GM18868 (cell line): ENCODE measurements around the gene GLI2.

Experiments
- ATAC-seq: cut with Tn5 transposase; IDR thresholded peaks from one replicate; pipeline ENCODE4 v1.9.1; 2021; ENCODE audit warnings: mild to moderate bottlenecking, moderate library complexity; ENCODE audit not compliant: unreplicated experiment

Gene GLI2

DNA sequence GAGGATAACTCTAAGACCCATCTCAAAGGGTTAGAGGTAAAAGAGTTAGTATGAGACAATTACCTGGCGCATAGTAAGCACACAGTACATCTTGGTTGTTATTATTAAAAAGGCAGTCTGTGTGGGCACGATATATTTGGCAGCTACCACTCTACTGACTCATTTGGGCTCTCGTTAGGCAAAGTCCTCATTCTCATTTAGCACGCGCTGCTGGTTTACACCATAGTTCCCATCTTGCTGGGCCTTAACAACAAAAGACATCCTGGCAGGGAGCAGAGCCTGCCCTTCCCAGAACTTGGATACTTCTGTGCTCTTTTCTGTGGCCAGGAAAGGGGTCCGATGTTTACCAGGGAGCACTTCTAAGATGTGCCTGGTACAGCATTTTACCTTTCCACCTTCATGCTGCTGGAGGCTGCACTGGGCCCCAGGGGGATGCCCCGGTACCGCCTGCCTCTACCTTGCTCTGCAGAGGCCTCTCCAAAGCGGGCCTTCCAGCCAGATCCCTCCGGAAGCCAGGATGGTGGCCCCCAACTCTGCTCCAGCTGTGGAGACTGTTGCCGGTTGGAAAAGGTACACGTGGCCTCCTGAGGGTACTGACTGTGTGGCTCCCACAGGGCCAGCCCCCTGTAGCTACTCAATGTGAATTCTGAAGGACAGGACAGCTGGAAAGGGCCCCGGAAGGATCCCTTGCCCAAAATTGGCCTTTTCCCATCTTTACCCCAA lies 15.0 kb downstream of the GLI2 start:
- no peak for ATAC-seq

DNA sequence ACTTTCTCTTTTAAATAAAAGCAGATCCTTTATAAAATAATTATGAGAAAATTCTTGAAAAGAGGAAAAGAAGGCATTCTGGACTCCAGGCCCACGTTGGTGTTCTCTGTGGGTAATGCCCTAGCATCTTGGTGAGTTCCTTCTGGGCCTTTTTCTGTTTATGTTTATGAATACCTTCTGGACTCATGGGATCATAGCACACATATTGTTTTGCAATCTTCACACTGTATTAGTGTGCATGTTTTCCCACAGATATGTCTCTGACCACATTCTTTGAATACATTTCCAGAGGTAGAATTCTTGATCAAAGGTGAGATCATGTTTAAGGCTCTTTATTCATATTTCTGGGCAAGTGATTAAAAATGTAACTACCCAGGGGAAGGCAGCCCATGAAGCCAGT lies 15.9 kb downstream of the GLI2 start:
- ATAC-seq: no peak

DNA sequence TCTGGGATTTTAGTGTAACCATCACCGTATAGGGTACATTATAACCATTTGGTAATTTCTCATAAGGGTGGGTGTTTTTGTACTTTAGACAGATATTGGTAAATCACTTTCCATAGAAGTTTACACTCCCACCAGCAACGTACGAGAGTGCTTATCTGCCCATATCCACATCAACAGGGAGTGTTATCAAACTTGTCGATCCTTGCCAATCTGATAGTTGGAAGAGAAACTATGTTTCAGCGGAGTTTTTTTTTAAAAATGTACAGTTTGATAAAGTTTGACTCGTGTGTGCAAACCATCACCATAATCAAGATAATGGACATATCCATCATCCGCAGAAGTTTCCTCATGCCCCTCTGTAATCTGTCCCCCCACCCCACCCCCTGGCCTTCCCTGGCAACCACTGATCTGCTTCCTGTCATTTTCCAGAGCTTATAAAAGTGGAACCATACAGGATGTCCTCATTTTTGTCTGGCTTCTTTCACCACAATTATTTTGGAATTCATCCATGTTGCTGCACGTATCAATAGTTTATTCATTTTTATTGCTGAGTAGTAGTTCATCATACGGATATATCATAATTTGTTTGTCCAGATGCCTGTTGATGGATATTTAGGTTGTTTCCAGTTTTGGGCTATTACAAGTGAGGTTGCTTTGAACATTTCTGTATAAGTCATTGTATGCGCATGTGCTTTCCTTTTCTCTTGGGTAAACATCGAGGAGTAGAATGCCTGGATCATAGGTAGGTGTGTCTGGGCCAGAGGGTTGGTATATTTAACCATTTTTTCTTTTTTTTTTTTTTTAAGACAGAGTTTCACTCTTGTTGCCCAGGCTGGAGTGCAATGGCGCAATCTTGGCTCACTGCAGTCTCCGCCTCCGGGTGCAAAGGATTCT lies 18.6 kb downstream of the GLI2 start:
- ATAC-seq: no peak

DNA sequence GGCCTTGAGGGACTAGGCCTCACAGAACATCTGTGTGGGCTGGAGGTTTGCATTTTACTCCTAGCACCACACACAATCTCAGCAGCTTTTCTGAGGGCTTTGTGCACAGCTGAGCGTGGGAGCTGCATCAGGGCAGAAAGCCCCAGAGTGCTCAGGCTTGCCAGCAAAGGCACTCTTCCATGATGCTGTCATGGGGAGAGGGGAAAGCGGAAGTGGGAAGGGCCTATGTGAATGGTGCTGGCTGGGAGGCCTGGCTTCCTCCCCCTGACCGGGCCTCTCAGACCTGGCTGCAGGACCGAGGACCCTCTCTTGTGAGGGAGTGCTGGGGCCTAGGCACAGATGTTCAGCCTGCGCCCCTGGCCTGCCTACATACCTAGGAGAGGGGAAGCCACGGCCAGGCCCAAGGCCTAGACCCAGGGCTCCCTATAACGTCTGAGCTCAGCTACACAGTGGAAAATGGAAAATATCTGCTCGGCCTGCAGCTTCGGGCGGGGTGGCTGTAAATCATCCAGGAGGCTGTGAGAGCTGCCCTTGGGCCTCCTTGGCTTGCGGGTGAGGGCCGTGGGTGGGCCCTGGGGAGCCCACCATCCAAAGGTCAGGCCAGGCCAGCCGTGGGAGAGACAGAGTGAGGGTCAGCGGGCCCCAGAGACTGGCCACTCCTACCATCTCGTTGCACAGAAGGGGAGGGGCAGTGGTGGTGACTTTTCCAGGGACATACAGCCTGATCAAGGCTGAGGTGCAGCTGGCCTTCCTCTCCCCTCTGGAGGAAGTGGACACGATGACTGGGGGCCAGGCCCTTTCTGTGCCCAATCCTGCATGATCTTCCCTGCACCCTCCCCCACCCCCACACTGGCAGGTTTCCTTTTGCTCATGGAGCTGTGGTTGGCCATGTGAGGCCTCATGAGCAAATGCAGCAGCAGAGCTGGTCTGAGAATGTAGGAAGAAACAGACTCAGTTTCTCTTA lies 22.8 kb downstream of the GLI2 start:
- no peak for ATAC-seq

DNA sequence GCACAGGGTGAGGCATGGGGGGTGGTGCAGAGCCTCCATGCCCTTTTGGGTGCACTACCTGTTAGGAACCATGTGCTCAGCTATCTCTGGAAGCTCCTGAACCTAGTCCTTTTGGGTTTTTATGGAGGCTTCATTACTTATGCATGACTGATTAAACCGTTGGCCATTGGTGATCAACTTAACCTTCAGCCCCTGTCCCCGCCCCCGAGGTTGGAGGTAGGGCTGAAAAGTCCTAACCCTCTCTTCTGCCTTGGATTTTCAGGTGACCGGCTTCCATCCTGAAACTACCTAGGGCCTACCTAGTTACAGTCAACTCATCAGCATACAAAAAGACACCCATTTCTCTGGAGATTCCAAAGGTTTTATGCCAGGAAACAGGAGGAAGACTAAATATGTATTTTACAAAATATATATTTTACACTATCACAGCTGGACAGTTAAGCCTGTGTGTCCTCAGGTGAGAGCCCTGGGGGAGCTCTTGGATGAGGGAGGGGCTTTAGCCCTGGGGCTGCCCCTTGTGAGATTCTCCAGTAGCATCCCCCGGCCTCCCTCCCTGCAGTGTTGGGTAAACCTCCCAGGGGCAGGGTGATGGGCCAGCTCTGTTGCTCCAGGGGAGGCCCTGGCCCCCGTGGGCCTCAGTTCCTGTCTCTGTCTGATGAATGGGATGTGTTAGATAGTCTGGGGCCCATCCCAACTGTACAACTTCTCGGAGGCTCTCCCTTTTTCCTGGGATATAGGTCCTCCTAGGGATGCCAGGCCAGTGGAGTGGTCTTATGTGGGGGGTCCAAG lies 24.1 kb downstream of the GLI2 start:
- no peak for ATAC-seq

DNA sequence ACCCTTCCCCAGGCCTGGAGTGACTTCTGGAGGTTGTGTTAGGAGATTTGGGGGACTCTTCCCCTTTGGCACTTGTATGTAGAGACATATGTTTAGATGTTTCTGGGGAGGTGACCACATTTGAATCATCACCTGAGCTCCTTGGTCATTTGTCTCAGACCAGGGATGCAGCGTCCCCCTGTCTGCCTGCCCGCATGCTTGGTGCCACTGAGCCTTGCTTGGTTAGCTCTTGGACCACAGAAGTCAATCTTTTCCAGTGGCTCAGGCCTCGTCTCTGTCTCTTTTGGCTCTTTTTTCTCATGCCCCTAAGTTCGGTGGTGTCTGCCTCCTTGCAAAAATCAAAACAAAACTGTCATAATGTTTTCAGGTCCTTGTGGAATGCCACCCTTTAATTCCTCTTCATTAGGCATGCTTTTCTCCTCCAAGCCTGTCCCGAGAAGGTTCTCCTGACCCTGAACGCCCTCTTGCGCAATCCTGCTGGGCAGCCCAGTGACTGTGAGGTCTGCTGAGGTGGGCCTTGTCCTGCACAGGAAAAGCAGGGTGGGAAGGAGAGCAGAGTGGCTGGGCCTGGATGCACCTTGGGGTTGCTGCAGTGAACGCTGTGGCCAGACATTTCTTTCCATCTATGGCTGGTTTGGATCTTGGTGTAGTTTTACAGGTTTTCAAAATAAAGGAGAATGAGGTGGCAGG lies 24.9 kb downstream of the GLI2 start:
- no peak for ATAC-seq

DNA sequence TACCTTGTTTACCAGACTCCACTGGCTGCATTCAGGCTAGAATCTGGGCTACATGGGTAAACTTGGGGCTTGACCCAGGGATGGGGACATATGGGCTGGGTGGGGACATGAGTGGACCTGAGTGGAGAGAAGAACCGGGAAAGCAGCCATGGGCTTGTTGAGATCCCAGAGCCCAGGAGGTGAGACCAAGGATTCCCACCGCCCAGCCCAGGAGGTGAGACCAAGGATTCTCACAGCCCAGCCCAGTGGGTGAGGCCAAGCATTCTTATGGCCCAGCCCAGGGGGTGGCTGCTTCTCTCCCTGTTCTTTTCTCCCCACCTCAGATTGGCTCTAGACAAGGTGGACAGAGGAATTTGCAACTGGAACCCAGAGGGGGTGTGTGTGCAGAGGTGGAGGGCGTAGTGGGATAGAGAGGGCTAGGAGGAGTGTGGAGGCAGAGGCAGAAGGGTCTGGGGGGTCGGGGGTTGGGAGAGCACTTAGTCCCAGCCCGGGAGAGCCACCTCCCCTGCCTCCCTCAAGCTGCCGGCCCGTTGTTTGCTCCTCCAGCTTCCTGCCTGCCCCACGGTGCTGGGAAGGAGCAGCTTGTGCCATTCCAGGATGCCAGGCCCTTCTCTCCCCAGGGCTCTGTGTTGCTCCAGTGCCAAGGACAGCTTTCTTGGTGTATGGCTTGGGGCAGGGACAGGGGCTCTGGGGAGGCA lies 25.6 kb downstream of the GLI2 start:
- ATAC-seq: no peak

DNA sequence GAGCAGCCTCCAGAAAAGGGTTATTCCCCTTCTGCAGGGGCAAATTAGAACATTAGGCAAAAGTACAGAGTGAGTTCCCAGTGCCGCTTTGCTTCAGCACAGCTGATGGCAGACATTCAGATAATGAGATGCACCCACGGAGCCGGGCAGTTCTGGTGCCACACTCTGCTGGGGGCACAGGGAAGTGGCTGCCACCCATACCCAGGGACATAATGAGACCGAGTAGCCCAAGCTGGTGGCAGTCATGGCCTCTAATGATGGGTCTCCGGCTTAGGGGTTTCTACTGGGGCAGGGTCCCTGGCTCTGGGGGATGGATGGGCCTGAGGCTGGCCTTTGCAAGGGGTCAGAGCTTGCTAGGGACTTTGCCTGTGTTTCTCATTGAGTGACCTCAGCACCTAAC lies 26.2 kb downstream of the GLI2 start:
- ATAC-seq: no peak

DNA sequence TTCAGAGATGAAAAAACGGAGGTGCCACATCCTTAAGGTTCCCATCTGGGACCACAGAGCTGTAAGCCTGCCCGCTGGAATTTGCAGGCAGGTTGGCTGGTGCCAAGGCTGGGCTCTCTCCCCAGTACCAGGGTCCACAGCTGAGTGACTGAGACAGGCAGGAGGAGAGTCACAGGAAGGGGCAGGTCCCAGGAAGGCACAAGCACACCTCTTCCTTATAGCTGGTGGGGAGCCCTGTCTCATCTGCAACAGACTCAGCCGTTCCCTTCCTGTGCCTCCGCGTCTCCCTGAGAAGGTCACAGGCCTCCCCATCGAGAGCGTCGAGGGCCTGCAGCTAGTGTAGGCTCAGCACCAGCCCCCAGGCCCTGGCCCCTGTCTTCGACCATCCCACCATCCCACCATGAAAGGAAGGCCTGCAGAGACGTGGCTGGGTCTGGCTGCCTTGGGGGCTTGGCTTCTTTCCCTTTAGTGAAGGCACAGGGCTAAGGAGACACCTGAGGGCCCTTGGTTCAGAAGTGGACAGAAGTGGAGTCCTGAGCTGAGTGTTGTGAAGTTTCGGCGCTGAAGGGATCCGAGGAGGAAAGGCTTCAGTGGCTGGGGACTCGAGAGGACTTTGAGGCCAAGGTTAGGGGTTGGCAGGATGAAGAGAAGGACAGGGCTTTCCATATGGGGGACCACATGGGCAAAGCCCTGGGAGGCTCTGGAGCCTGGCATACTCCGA lies 26.8 kb downstream of the GLI2 start:
- no peak for ATAC-seq

DNA sequence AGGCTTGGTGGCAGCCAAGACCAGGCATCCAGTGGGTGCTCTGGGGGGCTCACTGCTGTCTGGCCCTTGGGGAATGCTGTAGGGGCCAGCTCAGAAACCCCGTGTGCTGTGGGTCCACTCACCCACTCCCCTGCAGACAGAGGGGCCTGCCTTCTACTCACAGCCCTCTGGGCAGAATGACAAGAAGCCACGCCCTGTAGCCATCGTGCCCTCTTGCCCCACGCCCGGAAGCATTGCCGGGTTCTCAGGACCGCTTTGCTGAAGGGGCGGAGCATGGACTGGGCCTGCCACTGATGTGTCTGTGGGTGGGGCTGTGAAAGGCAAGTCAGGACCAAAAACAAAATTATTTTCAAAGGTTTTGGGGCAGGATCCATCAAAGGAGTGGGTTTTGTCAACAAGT lies 27.8 kb downstream of the GLI2 start:
- no peak for ATAC-seq

DNA sequence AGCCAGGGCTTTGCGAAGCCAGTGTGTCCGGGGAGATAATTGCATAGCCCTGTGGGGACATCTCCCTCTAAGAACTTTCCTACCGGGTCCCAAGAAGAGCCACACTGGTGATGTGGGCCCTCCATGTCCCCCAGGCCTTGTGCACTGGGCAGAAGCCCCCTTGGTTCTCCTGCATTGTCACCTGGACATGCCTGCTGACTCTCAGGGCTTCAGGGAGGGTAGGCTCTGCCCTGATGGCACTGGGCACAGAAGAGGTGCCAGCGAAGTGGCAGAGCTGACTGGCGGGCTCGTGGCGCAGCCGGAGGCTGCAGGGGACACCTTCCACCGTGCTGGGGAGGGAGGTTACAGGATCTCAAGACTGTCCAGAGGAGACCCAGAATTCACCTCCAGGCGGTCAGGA lies 28.3 kb downstream of the GLI2 start:
- ATAC-seq: no peak

DNA sequence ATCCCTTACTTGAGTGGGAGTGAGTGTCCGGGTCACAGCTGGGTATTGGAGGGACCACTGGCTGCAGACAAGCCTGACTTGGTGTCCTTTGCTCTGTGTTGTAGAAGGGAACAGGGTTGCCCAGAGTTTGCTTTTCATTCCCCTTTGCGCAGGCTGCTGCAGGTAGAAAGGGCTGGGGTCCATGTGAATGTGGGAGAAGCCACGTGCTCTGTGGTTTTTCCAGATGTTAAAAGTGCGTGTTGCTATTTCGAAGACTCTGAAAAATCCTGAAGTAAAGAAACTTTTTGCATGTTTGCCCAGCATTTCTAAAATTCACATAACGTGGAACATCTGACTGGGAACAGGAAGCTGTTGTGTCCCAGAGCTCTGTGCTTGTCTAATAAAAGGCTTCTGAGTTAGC lies 28.8 kb downstream of the GLI2 start:
- ATAC-seq: no peak

DNA sequence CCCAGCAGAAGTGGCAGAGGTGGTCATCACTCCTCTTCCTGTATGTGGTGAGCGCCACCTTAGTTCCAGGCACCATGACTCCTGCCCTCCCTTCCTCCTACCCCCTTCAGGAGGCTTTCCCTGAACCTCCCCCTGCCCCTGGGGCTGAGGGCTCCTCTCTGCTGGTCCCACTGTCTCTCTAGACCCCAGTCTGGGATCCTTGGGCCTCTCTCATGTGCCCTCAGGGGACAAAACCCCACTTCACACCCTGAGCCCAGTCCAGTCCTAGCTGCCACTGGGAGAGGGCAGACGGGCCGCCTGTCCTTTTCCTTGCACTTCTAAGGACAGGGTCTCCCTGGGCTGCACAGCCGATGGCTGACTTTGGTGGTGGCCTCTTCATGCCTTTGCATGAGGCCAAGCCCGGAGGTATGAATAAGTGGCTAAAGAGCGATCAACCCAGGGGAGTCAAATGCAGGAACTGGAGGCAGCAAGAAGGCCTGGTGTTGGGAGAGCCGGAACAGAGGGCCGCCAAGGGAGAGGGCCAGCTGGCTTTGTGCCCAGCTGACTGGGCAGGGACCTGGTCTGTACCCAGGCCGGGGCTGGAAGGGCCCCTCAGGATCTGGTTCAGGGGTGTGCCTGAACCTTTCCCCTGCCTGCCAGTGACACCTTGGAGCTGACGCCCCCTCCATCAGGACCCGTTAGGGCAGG lies 29.5 kb downstream of the GLI2 start:
- ATAC-seq: no peak

DNA sequence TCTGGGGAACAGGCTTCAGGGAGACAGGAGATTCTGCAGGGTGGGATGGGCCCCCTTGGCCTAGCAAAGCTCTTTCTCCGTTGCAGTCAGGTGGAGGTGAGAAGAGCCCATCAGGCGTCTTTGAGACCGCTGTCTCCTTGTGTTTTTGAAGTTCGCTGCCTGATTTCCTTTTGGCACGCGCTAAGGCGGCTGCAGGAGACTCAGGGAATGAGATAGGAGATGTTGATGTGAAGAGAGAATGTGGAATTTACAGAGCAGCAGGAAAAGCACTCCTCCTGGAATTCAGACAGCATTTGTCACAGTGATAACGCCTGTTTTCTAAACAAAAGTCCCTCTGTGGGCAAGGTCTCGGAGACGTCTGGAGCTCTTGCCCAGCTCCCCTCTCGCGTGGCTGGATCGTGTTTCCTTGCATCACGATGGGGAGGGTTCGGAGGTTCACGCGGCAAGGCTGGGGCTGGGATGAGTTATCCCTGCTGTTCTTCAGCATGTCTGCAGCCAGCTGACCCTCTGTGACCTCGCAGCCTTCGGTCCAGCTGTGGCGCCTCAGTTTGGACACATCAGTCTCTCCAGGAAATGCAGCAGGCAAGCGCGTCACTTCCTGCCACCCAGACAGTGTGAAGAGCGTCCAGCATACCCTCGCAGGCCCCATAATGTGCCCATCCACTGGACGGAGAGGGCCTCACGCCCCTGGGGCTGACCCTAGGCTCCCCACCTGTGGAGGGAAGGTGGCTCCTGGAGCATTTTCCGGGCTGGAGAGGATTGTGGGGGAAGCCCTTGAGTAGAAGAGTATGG lies 30.2 kb downstream of the GLI2 start:
- no peak for ATAC-seq

DNA sequence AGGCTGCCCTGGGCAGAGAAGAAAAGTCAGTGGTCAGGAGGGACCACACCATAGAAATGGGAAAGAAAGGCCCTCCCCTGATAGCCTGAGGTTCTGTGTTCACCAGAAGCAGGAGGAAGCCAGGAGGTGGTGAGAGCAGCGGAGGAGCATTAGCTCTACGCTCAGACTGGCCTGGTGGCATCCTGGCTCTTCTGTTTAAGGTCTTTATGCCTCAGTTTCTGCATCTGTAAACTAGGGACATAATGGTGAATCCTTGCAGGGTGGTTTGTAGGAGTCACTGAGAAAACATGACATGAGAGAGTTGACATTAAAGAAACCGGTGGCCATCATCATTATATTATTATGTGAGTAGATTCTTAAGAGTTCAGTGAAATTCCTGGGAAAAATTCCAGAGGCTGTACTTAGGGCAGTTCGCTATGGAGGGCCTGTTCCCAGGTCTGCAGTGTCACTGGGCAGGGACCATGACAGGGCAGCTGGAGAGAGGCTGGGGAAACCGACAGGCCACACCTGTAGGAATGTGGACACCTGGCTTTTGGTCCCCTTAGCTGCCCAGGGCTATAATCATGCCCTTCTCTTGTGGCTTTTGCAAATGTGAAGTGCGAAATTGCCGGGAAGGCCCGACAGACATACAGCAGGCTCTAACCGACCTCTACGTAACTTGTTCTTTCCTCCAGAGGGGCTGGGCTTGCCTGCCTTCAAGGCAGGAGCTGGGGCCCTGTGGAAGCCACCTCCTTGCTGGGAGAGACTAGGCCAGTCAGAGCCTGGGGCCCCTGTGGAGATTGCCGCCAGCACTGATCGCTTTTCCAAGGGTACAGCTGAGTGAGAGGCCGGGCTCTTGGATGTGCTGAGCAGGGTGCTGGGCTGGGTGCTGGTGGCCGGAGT lies 31.0 kb downstream of the GLI2 start:
- ATAC-seq: no peak

DNA sequence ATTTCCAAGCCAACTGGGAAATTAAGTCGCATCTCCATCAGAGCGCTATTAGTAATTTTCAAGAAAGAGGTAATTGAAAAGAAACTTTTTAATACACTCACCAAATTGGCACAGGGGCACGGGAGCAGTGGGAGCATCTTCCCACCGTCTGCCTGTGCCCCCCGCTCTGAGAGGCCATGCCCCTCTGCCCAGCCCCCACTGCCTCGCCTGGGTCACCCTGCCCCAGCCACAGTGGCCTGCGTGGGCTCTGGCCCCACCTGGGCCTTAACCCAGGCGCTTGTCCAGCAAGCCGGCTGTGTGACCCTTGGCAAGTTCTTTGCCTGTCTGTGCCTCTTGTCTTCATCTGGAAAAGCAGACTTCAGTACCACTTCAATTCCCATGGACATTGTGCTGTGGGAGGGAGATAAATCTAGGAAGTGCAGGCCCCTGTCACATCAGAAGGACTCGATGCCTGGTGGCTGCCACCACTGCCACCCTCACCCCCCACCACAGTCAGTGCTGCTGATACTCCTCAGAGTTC lies 31.9 kb downstream of the GLI2 start:
- ATAC-seq: no peak
